Hematopoietic multipotent progenitor cell (in vitro differentiated cells): ENCODE data around the gene TMEM185B. TPM values are rescaled to one million over a fixed set of nuclear protein-coding genes. Genes with fewer than 3 reads are reported as not detected.

Experiments used
- small RNA-seq: library from RNA; depleted of rRNA; stranded (forward); fragments of <200 nt; gene quantifications from one replicate; pipeline ENCODE3, GENCODE V24; 2012
- total RNA-seq: library from RNA; depleted of rRNA; stranded (reverse); fragments of >200 nt; gene quantifications from one replicate; pipeline ENCODE4 v1.2.3, GENCODE V29; 2012

Gene TMEM185B
- total RNA-seq, 1 donor, result 48.5 TPM

Small RNAs within 50 kb of the gene (small RNA-seq; reads per million reads assigned to genes)
- not detected for gene MTND4LP14
- not detected for gene RF00019

Other genes with a start within 250 kb of the TMEM185B start
- gene EPB41L5, start 210.3 kb downstream of the TMEM185B start, total RNA-seq, result 2.2 TPM
- gene RALB, start 29.5 kb upstream of the TMEM185B start, total RNA-seq, result 32.6 TPM
- gene INHBB, start 122.7 kb upstream of the TMEM185B start, total RNA-seq, result under 0.01 TPM